ENCODE measurements around the gene TMC2.
A peak's percentile ranks its signal among the peaks of the same experiment; 100 is the strongest.

GRCh38 chr20:2671977-2672376 is 135.6 kb downstream of the TMC2 start:
- TF ChIP-seq, protein P1, sequence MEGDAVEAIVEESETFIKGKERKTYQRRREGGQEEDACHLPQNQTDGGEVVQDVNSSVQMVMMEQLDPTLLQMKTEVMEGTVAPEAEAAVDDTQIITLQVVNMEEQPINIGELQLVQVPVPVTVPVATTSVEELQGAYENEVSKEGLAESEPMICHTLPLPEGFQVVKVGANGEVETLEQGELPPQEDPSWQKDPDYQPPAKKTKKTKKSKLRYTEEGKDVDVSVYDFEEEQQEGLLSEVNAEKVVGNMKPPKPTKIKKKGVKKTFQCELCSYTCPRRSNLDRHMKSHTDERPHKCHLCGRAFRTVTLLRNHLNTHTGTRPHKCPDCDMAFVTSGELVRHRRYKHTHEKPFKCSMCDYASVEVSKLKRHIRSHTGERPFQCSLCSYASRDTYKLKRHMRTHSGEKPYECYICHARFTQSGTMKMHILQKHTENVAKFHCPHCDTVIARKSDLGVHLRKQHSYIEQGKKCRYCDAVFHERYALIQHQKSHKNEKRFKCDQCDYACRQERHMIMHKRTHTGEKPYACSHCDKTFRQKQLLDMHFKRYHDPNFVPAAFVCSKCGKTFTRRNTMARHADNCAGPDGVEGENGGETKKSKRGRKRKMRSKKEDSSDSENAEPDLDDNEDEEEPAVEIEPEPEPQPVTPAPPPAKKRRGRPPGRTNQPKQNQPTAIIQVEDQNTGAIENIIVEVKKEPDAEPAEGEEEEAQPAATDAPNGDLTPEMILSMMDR (conservative IDR thresholded peaks at IDR 0.05; ENCODE audit: low read depth, low read length) = 0 out of 2 replicates have a peak, but pooled peaks have one; percentile 12
- no peak for TF ChIP-seq ELK1 (IDR thresholded peaks at IDR 0.05; ENCODE audit: borderline replicate concordance, low read depth, low read length)
